ENCODE measurements around the gene LBHD2. TPM values are rescaled to one million over a fixed set of nuclear protein-coding genes. Genes with fewer than 3 reads are reported as not detected.

The LBHD2 gene
- total RNA-seq, 1 donor from 2014 or later: not detected

DNA sequence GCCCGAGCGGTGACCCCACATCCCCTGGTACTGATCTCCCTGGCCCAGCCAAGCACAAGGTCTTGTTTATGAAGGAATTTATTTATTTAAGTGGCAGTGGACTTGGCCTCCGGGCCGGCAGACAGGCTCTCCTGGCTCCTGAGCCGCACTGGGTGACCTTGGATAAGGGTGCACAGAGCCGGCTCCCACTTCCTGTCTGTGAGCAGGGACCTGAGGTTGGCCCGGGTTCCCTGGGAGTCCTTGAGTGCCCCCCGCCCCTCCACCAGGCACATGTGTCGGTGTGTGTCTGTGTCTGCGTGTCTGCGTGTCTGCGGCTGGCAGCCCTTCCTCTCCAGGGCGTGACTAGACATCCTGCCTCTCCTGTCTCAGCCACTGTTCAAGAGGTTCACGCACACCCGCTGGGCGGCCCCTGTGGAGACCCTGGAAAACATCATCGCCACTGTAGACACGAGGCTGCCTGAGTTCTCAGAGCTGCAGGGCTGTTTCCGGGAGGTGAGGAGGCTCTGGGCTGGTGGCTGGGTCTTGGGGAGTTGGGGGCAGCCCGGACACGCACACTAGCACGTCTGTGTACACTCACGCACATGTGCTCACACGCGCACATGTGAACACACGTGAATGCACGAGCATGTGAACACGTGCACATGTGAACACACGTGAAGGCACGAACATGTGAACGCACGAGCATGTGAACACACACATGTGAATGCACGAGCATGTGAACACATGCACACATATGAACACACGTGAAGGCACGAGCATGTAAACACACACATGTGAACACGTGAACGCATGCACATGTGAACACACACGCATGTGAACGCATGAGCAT, 48.6 kb downstream of the LBHD2 start:
- Mint-ChIP-seq H3K4me1 (ENCODE audit: low read depth) (no peaks in the 10 kb centered on the region), H3K27me3 (ENCODE audit: low read depth) (no peaks in the 10 kb centered on the region), H3K27ac (no peak overlapping the region), H3K4me3 (ENCODE audit: low read depth) (no peak overlapping the region), H3K36me3 (ENCODE audit: low read depth) (no peaks in the 10 kb centered on the region), H3K9me3 (no peaks in the 10 kb centered on the region)
- no peak for DNase-seq (ENCODE audit: low spot score)
- intact Hi-C loops (cut with micrococcal nuclease): no loop called here

DNA sequence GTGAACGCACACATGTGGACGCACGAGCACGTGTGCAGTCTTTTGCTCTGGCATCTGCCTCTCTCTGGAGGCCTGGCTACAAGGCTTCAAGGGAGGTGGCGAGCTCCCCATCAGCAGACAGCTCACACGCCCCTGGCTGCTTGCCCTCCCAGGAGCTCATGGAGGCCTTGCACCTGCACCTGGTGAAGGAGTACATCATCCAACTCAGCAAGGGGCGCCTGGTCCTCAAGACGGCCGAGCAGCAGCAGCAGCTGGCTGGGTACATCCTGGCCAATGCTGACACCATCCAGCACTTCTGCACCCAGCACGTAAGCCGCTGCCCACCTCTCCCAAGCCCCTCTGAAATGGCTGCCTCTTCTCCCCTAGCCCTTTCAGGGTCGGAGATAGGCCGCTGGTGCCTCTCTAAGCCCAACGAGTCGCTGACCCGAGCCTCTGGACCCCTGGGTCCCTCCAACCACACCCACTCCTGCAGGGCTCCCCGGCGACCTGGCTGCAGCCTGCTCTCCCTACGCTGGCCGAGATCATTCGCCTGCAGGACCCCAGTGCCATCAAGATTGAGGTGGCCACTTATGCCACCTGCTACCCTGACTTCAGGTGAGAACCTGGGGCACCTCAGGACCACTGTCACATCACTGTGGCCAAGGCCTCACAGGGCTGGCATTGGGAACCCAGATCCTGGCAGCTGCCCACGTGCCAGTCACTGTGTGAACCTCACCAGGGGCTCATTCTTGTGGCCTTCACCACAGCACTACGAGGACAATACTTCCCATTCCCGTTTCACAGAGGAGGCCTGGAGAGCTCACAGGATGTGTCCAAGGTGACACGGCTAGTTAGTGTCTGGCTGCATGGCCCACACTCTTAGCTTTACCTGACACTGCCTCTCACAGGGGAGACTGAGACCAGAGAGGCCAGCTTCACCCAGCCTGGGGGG, 49.5 kb downstream of the LBHD2 start:
- no peak overlapping the region for H3K4me3 Mint-ChIP-seq (ENCODE audit: low read depth)
- no peak for DNase-seq (ENCODE audit: low spot score)
- no peaks in the 10 kb centered on the region for H3K27me3 Mint-ChIP-seq (ENCODE audit: low read depth)
- no peaks in the 10 kb centered on the region for H3K36me3 Mint-ChIP-seq (ENCODE audit: low read depth)
- H3K27ac Mint-ChIP-seq: no peak overlapping the region
- intact Hi-C loops (cut with micrococcal nuclease): no loop called here
- H3K4me1 Mint-ChIP-seq (ENCODE audit: low read depth): no peaks in the 10 kb centered on the region
- no peaks in the 10 kb centered on the region for H3K9me3 Mint-ChIP-seq

DNA sequence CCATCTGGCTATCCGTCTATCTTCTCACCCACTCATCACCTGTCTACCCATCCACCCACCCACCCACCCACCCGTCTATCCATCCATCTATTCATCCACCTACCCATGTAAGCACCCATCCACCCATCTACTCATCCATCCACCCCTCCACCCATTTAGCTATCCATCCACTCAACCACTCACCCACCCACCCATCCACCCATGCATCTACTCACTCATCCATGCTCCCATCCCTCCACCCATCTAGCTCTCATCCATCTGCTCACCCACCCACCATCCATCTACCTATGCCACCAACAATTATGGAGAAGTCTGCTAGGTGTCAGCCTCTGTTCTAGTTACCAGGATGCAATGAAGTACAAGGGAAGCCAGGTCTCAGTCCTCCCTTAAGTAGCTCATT, 50.4 kb downstream of the LBHD2 start:
- intact Hi-C loops (cut with micrococcal nuclease): no loop called here
- DNase-seq (ENCODE audit: low spot score): no peak
- no peaks in the 10 kb centered on the region for H3K4me1 Mint-ChIP-seq (ENCODE audit: low read depth)
- no peaks in the 10 kb centered on the region for H3K27me3 Mint-ChIP-seq (ENCODE audit: low read depth)
- no peak overlapping the region for H3K27ac Mint-ChIP-seq
- H3K9me3 Mint-ChIP-seq: no peaks in the 10 kb centered on the region
- H3K4me3 Mint-ChIP-seq (ENCODE audit: low read depth): no peak overlapping the region
- no peaks in the 10 kb centered on the region for H3K36me3 Mint-ChIP-seq (ENCODE audit: low read depth)

DNA sequence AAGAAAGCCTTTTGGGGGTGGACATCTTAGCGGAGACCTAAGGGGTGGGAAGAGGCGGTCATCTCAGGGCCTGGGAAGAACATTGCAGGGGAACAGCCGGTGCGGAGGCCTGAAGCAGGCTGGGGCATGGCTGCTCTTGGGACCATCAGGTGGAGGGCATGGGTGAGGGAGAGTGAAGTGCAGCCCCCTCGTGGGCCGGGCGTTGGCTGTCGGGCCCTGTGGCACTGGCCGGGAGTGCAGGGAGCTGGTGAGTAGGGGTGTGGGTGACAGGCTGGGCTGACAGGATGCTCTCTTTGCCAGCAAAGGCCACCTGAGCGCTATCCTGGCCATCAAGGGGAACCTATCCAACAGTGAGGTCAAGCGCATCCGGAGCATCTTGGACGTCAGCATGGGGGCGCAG, 50.9 kb downstream of the LBHD2 start:
- Mint-ChIP-seq H3K4me3 (ENCODE audit: low read depth) (no peak overlapping the region), H3K27me3 (ENCODE audit: low read depth) (no peaks in the 10 kb centered on the region), H3K36me3 (ENCODE audit: low read depth) (no peaks in the 10 kb centered on the region), H3K4me1 (ENCODE audit: low read depth) (no peaks in the 10 kb centered on the region), H3K9me3 (no peaks in the 10 kb centered on the region), H3K27ac (no peak overlapping the region)
- intact Hi-C loops (cut with micrococcal nuclease): no loop called here
- DNase-seq (ENCODE audit: low spot score): no peak

DNA sequence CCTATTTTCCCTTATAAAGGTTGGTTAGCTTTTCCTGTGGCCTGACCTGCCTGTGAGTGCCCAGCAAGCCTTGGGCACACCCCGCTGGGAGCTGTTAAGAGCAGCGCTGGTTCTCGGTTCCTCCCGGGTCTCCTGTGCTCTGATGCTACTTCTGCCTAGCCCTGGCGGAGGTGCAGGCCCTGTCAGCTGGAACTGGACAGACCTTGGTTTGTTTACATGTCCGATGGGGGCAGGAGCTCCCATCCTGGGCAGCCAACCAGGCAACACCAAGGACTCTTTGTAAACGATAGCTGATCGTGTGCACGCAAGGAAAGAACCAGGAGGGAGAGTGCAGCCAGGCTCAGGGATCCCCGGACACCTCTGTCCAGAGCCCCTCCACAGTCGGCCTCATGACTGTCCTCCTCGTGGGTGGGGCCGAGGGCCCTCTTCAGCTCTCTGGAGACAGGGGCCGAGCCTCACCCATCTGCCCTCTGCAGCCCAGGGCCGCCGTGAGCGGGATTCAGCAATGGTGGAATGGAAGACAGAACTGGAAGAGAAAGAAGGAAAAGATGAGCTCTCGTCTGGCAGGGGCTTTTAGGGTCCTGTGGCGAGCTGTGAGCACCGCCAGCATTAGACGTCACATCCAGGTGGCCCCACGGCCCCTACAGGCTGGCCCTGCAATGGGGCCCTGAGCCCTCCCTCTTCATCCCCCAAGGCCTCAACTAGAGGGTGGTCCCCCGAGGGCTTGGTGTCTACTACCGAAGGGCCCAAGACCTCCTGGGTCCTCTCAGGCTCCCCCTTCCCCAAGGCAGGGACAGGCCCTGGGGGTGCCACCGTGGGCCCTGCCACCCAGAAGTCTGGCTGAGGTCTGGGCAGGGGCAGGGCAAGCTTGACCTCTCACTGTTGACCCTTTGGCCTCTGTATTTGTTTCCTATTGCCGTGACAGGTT, 51.6 kb downstream of the LBHD2 start:
- Mint-ChIP-seq H3K27ac (no peak overlapping the region), H3K4me1 (ENCODE audit: low read depth) (peaks cover 4% of the 10 kb centered on the region), H3K27me3 (ENCODE audit: low read depth) (no peaks in the 10 kb centered on the region), H3K36me3 (ENCODE audit: low read depth) (no peaks in the 10 kb centered on the region), H3K9me3 (no peaks in the 10 kb centered on the region), H3K4me3 (ENCODE audit: low read depth) (no peak overlapping the region)
- intact Hi-C loops (cut with micrococcal nuclease): no loop called here
- no peak for DNase-seq (ENCODE audit: low spot score)

DNA sequence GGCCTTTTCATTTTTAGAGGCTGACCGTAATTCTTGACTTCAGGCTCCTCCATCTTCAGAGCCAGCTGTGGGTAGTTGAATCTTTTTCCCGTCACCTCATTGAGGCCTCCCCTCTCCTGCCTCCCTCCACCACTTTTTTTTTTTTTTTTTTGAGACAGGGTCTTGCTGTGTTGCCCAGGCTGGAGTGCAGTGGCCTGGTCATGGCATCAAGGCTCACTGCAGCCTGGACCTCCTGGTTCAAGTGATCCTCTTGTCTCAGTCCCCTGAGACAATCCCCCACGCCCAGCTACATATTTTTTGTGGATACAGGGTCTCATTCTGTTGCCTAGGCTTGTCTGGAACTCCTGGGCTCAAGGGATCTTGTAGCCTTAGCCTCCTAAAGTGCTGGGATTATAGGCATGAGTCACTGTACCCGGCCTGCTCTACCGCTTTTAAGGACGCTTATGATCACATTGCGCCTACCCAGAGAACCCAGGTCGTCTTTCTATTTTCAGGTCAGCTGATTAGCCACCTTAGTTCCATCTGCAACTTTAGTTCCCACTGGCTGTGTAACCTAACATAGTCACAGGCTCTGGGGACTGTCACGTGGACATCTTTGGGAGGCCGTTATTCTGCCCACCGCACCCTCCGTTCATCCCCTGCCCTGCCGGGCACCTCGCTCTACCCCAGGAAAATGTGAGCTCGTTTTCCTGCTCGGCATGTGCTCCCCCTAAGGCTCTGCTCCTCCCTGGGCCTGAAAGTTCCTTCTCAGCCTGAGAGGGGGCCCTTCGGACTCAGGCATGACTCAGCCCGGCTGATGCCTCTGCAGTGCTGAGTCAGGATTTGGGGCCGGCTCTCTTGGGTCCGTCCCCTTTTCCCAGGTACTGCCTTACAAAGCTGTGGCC, 52.6 kb downstream of the LBHD2 start:
- no peak for DNase-seq (ENCODE audit: low spot score)
- H3K36me3 Mint-ChIP-seq (ENCODE audit: low read depth): no peaks in the 10 kb centered on the region
- no peaks in the 10 kb centered on the region for H3K9me3 Mint-ChIP-seq
- H3K27ac Mint-ChIP-seq: no peak overlapping the region
- H3K4me1 Mint-ChIP-seq (ENCODE audit: low read depth): peaks cover 4% of the 10 kb centered on the region
- peaks cover 3% of the 10 kb centered on the region for H3K27me3 Mint-ChIP-seq (ENCODE audit: low read depth)
- intact Hi-C loops (cut with micrococcal nuclease): no loop called here
- H3K4me3 Mint-ChIP-seq (ENCODE audit: low read depth): no peak overlapping the region

DNA sequence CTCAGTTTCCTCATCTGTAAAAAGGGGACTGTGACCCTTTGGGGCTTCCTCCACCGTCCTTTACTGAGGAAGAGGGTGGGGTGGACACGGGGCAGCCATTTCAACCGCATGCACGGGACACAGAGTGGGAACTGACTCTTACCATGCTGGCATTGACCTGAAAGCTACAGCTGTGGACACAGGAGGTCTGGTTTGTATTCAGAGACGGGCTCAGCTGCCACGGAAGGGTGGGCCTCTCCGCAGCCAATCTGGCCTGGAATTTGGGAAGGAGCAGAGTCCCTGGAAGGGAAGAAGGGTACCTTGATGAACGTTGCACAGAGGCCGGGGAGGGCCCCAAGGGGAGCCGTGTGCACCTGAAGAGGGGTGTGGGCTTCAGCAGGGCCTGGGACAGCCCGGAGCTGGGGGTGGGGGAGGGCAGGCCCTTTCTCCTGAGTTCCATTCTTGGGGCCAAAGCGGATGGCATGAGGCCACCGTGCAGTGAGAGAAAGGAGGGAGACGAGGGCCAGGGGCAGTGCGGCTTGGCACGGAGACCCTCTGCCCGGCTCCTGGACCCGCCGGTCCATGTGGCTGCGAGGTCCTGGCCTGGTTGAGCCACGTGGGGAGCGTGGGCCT, 53.8 kb downstream of the LBHD2 start:
- Mint-ChIP-seq H3K36me3 (ENCODE audit: low read depth) (no peaks in the 10 kb centered on the region), H3K27me3 (ENCODE audit: low read depth) (peaks cover 3% of the 10 kb centered on the region), H3K4me3 (ENCODE audit: low read depth) (no peak overlapping the region), H3K4me1 (ENCODE audit: low read depth) (peaks cover 4% of the 10 kb centered on the region), H3K9me3 (no peaks in the 10 kb centered on the region), H3K27ac (no peak overlapping the region)
- intact Hi-C loops (cut with micrococcal nuclease): no loop called here
- no peak for DNase-seq (ENCODE audit: low spot score)

DNA sequence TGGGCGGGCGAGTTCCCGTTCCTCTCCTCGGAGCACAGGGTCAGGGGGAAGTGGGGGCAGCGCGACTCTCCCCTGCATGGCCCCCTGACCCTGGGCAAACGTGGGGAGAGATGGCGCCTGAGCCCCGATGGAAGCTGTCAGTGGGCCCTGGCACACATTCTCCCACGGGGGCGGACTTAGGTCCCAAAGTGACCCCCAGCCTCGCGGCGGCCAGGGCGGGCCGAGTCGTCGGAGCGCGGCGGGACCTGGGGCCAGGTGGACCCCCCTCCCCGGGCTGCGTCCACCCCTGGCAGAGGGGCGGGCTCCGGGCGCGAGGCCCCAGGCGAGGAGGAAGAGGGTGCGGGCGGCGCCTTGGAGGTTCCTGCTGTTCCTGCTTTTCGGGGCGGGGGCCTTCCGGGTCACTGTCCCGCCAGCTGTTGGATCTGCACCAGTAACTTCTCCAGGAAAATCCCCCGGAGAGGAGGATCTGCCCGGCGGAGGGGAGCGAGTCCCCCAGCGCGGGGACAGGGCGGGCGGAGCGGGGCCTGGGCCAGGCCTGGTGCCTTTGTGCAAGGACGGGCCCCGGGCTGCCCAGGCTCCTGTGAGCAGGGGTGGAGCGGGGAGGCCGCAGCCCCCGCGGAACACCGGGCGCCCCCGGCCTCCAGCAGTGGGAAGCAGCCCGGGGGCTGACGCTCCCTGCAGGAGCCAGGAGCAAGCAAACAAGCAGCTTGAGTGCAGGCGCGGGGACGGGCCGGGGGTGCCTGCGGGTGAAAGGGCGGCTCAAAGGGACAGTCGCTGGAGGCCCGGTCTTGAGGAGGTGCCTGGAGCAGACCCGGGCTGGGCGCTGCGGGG, 54.5 kb downstream of the LBHD2 start:
- Mint-ChIP-seq H3K27ac (no peak overlapping the region), H3K9me3 (no peaks in the 10 kb centered on the region), H3K4me1 (ENCODE audit: low read depth) (peaks cover 4% of the 10 kb centered on the region), H3K36me3 (ENCODE audit: low read depth) (no peaks in the 10 kb centered on the region), H3K27me3 (ENCODE audit: low read depth) (peaks cover 3% of the 10 kb centered on the region), H3K4me3 (ENCODE audit: low read depth) (no peak overlapping the region)
- no peak for DNase-seq (ENCODE audit: low spot score)
- intact Hi-C loops (cut with micrococcal nuclease): no loop called here

DNA sequence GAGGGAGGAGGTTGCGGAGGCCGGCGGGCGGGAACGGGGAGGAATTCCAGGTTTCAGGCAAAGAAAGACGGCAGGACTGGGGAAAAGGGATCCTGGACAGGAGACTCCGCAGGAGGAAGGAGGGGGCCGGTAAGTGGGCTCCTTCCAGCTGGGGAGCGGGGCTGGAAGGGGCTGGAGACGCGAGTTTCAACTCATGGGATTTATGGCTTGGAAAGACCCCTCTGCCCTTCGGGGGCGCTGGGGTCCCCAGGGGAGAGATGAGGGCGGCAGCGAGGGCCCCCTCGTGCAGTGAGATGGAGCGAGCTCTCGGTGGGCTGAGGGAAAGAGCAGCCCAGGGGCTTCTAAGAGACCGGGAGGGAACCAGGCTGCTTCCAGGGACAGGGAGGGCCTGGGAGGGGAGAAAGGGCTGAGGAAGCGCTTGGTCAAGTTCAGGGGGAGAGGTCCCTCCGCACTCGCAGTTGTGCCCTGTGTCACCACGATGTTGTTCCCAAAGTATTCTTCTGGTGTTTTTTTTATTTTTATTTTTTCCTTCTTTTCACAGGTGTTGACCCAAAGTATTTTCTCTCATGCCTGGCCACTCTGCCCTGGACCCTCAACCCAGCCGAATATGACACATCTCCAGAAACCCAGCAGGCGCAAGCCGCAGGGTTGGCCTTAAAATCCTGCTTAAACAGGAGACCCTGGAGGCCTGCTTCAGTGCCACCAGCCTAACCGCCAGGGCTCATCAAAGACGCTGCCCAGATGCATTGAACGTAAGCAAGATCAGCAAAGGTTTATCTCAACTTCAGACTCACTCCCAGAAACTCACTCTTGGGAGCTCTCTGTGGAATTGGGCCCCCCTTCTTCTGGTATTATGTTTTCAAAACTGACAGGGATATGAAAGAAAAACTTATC, 55.4 kb downstream of the LBHD2 start:
- DNase-seq (ENCODE audit: low spot score): no peak
- Mint-ChIP-seq H3K27me3 (ENCODE audit: low read depth) (peaks cover 3% of the 10 kb centered on the region), H3K27ac (no peak overlapping the region), H3K9me3 (no peaks in the 10 kb centered on the region), H3K4me3 (ENCODE audit: low read depth) (no peak overlapping the region), H3K36me3 (ENCODE audit: low read depth) (no peaks in the 10 kb centered on the region), H3K4me1 (ENCODE audit: low read depth) (peaks cover 4% of the 10 kb centered on the region)
- intact Hi-C loops (cut with micrococcal nuclease): no loop called here

Data from activated T-helper 2 cell treated with anti-CD3 and anti-CD28 coated beads, Interferon-gamma antibody, Interleukin-2, Interleukin-4, amounts not matched to agents 10 μg/mL and 5 μg/mL and 100 μg/mL, durations not matched to agents 14 hours and 24 hours and 36 hours (primary cell).